Measurements from ENCODE around the gene SEPSECS. TPM values are rescaled to one million over a fixed set of nuclear protein-coding genes. Genes with fewer than 3 reads are reported as not detected.

The SEPSECS gene
- total RNA-seq, 1 experiment from 2014 or later, result 10.6 TPM

- POLR2A ChIA-PET, result no interaction called here
- Histone ChIP-seq H3K9me3 (ENCODE audit: control insufficient read depth in 1 of 2, insufficient read depth in 1 of 2, low read depth in 1 of 2, low read length in 2 of 2) (no peaks in the 10 kb centered on the region), H3K4me2 (ENCODE audit: low read length) (no peak overlapping the region), H3K4me1 (ENCODE audit: control insufficient read depth in 1 of 2, insufficient read depth in 2 of 2, low read length in 2 of 2) (0 out of 4 replicates have a peak, but pooled peaks cover 0 to 5% of the 10 kb centered on the region in 2 experiments), H3K4me3 (replicated peaks in 1 of 2; ENCODE audit: low read depth in 1 of 2, low read length in 2 of 2) (no peak overlapping the region), H3K79me2 (ENCODE audit: insufficient read depth, low read length) (no peaks in the 10 kb centered on the region), H3K9ac (ENCODE audit: low read length) (no peak overlapping the region), H2AFZ (ENCODE audit: low read depth, low read length, poor library complexity, severe bottlenecking) (no peak overlapping the region), H3K27me3 (ENCODE audit: insufficient read depth, low read length) (peaks cover 4% of the 10 kb centered on the region; the same call in 1 of the 2 replicates), H3K9me2 (ENCODE audit: insufficient read depth) (no peaks in the 10 kb centered on the region), H3K36me3 (ENCODE audit: control insufficient read depth in 1 of 2, insufficient read depth in 2 of 2, low read length in 2 of 2) (no peaks in the 10 kb centered on the region), H4K20me1 (ENCODE audit: insufficient read depth) (no peaks in the 10 kb centered on the region), H3K27ac (ENCODE audit: low read depth, low read length) (no peak overlapping the region)
- ATAC-seq, result no peak
- CTCF ChIA-PET, result interaction anchor here (1.1 kb wide), 1 partner anchor 32 kb away, joined by 3 read pairs; no protein-coding TSS in a partner anchor
- intact Hi-C loops (cut with micrococcal nuclease), result no loop called here
- no TSS peak for BruUV-seq (replicated peaks)
- RAD21 ChIA-PET (ENCODE audit: low non-redundant PET in 1 of 2, low total read pairs in 2 of 2, uncharacterized antibody in 2 of 2, unreplicated experiment in 2 of 2), result no interaction called here
- DNase-seq (ENCODE audit: low read depth, low spot score), result no peak
- TF ChIP-seq CEBPB (IDR thresholded peaks at IDR 0.05; ENCODE audit: low read depth), result no peak
- no peak for TF ChIP-seq CTCF (IDR thresholded peaks at IDR 0.05 in 2 of 3, conservative IDR thresholded peaks at IDR 0.05 in 1 of 3; ENCODE audit: borderline replicate concordance in 1 of 3, insufficient read depth in 1 of 3, low read depth in 2 of 3, low read length in 2 of 3)
- TF ChIP-seq TCF7L2 (IDR thresholded peaks at IDR 0.05; ENCODE audit: borderline replicate concordance, extremely low read depth, insufficient read depth, insufficient read length), result no peak
- no peak for TF ChIP-seq SP1 (IDR thresholded peaks at IDR 0.05; ENCODE audit: low read depth)
- no peak for TF ChIP-seq YY1 (IDR thresholded peaks at IDR 0.05; ENCODE audit: extremely low read depth, insufficient replicate concordance, low read depth, low read length)
- TF ChIP-seq ZBTB33 (IDR thresholded peaks at IDR 0.05; ENCODE audit: extremely low read depth, insufficient replicate concordance, low read length), result no peak
These were observed 47.3 kb downstream of the SEPSECS start for GRCh38 chr4:25112995-25113380.

All from HCT116 (cell line).